H54 (cell line): ENCODE results near the gene RAB42.
"Not testable (repeated sequence)": the region's sequence is repeated elsewhere in the genome, so short reads cannot be mapped to it uniquely, and the experiment has no call there.

Source experiments
- DNase-seq: peaks from one replicate; pipeline ENCODE4 v3.0.0; 2011; ENCODE audit warnings: low spot score, mixed read lengths; ENCODE audit not compliant: insufficient read length
- FAIRE-seq: peaks from 3 replicates; lab custom pipeline; 2011; peaks lifted over from hg19 to GRCh38; lab: Jason Lieb, UNC
- POLR2A ChIP-seq: IDR thresholded peaks from 2 replicates; pipeline ENCODE4 v1.6.1; 2011; ENCODE audit warnings: low read depth, mild to moderate bottlenecking, low read length

RAB42 gene

GRCh38 chr1:28577738-28578536 lies 14.1 kb upstream of the RAB42 start:
- TF ChIP-seq POLR2A: no peak
- FAIRE-seq (no peak), DNase-seq (no peak)

GRCh38 chr1:28578696-28579218 lies 13.3 kb upstream of the RAB42 start:
- DNase-seq (no peak), FAIRE-seq (no peak)
- no peak for TF ChIP-seq POLR2A

GRCh38 chr1:28579401-28579800 lies 12.7 kb upstream of the RAB42 start:
- FAIRE-seq (no peak), DNase-seq (no peak)
- TF ChIP-seq POLR2A: no peak

GRCh38 chr1:28580722-28581530 lies 11.1 kb upstream of the RAB42 start:
- DNase-seq: no peak

GRCh38 chr1:28581531-28582247 lies 10.4 kb upstream of the RAB42 start:
- TF ChIP-seq POLR2A: peak; percentile 99
- no peak for FAIRE-seq
- DNase-seq: peak; percentile 89

More at GRCh38 chr1:28580722-28581530, 11.1 kb upstream of the RAB42 start:
- TF ChIP-seq POLR2A: no peak
- FAIRE-seq: no peak

- FAIRE-seq (no peak), DNase-seq (no peak)
- TF ChIP-seq POLR2A: no peak
Observed at GRCh38 chr1:28582248-28582615, 9.8 kb upstream of the RAB42 start.

GRCh38 chr1:28586585-28587391 lies 5.3 kb upstream of the RAB42 start:
- FAIRE-seq, DNase-seq: not testable (repeated sequence)

GRCh38 chr1:28592321-28593071 lies 431 bp downstream of the RAB42 start:
- DNase-seq (no peak), FAIRE-seq (no peak)

GRCh38 chr1:28593988-28594356 lies 1.9 kb downstream of the RAB42 start:
- not testable (repeated sequence) for DNase-seq, FAIRE-seq

More at GRCh38 chr1:28592321-28593071, 431 bp downstream of the RAB42 start:
- no peak for TF ChIP-seq POLR2A

GRCh38 chr1:28594686-28595411 lies 2.8 kb downstream of the RAB42 start:
- not testable (repeated sequence) for DNase-seq

GRCh38 chr1:28595412-28596191 lies 3.5 kb downstream of the RAB42 start:
- TF ChIP-seq POLR2A: no peak
- FAIRE-seq (no peak), DNase-seq (no peak)

More at GRCh38 chr1:28594686-28595411, 2.8 kb downstream of the RAB42 start:
- peak; percentile 82 for FAIRE-seq

- FAIRE-seq, DNase-seq: not testable (repeated sequence)
Observed at GRCh38 chr1:28596276-28596675, 4.2 kb downstream of the RAB42 start.
